ENCODE measurements around the gene APH1B. TPM values are rescaled to one million over a fixed set of nuclear protein-coding genes. Genes with fewer than 3 reads are reported as not detected.

The APH1B gene
- total and polyA plus RNA-seq, 9 of the 15 experiments (the other 6 are each of a cell fraction or from before 2014, with no cell fraction given): 5.1 to 9.7 (median 7.0) TPM

DNA sequence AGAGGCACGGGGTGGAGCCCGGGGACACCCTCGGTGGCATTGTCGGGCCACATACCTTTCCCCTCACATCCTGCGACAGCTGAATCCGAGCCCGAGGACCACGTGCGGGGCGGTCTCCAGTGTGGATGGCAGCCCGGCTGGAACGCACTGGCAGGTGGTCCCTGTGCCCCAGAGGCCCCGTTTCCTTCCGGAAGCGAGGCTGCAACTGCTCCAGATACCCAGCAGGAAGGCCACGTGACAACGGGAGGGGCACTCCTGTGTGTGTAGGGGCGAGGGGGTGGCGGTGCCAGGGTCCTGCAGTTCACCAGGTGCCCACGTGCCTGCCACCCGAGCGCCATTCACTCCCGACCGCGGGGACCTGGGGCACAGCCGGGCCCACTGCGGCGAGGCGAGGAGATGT lies 44.1 kb downstream of the APH1B start:
- Histone ChIP-seq H3K27ac (ENCODE audit: extremely low read depth, low read depth, low read length) (no peak overlapping the region), H3K4me2 (ENCODE audit: insufficient read depth, low read length) (no peak overlapping the region), H3K9ac (ENCODE audit: insufficient read depth in 1 of 2, low read depth in 2 of 2, low read length in 2 of 2) (no peak overlapping the region), H3K79me2 (ENCODE audit: control insufficient read depth, insufficient read depth, low read length) (no peaks in the 10 kb centered on the region), H4K20me1 (replicated peaks; ENCODE audit: control insufficient read depth, insufficient read depth, low read length) (no peaks in the 10 kb centered on the region), H3K36me3 (ENCODE audit: control insufficient read depth, insufficient read depth, low read length) (no peaks in the 10 kb centered on the region), H2AFZ (ENCODE audit: low read depth, low read length) (no peak overlapping the region), H3K9me3 (replicated peaks; ENCODE audit: control insufficient read depth, insufficient read depth, low read depth, low read length) (no peaks in the 10 kb centered on the region), H3K4me3 (no peak overlapping the region), H3K9me1 (ENCODE audit: control insufficient read depth, insufficient read depth, low read length) (no peaks in the 10 kb centered on the region), H3K27me3 (ENCODE audit: control insufficient read depth in 2 of 2, insufficient read depth in 2 of 2, low read length in 2 of 2) (no peaks in the 10 kb centered on the region), H3K4me1 (replicated peaks in 1 of 2; ENCODE audit: control insufficient read depth in 2 of 2, insufficient read depth in 2 of 2, low read length in 2 of 2) (peaks cover 2 to 6% of the 10 kb centered on the region in 2 experiments; a peak in 2 of 5 replicates)
- ChIA-PET POLR2A (interaction anchor here (0.8 kb wide), 1 partner anchor 412 kb away, joined by 3 read pairs; no protein-coding TSS in a partner anchor), CTCF (ENCODE audit: low intra/inter-chr PET ratio) (no interaction called here)
- BruUV-seq (replicated peaks): no TSS peak
- FAIRE-seq (no peak), DNase-seq (ENCODE audit: extremely low read depth in 1 of 4, low spot score in 3 of 4) (no peak), ATAC-seq (no peak)
- WGBS (ENCODE audit: insufficient coverage, low coverage, missing lambda C conversion rate): 68% methylated on average over 20 of the region's 29 CpGs
- intact Hi-C loops (cut with micrococcal nuclease): no loop called here
- in situ Hi-C loops (cut with MboI): no loop called here
- no peak for TF ChIP-seq RFX7 (CRISPR knock-in tag; IDR thresholded peaks at IDR 0.05)
- TF ChIP-seq MIER1 (IDR thresholded peaks at IDR 0.05; ENCODE audit: low read depth): no peak
- no peak for TF ChIP-seq PRMT5 (CRISPR knock-in tag; IDR thresholded peaks at IDR 0.05)
- TF ChIP-seq SIN3A (IDR thresholded peaks at IDR 0.05; ENCODE audit: borderline replicate concordance in 2 of 2, control insufficient read depth in 1 of 2, low read depth in 2 of 2, low read length in 2 of 2): no peak
- TF ChIP-seq MCM5 (IDR thresholded peaks at IDR 0.05; ENCODE audit: low read depth): no peak
- no peak for TF ChIP-seq ZNF311 (CRISPR knock-in tag; IDR thresholded peaks at IDR 0.05)
- TF ChIP-seq ARNT (IDR thresholded peaks at IDR 0.05): no peak
- no peak for TF ChIP-seq MAFF (IDR thresholded peaks at IDR 0.05; ENCODE audit: low read length)
- no peak for TF ChIP-seq LARP7 (IDR thresholded peaks at IDR 0.05)
- no peak for TF ChIP-seq NRF1 (conservative IDR thresholded peaks at IDR 0.05 in 1 of 2, IDR thresholded peaks at IDR 0.05 in 1 of 2)
- no peak for TF ChIP-seq TSC22D4 (tag; IDR thresholded peaks at IDR 0.05)
- no peak for TF ChIP-seq ZNF518B (CRISPR knock-in tag; IDR thresholded peaks at IDR 0.05)
- TF ChIP-seq ZFP30 (CRISPR knock-in tag; IDR thresholded peaks at IDR 0.05; ENCODE audit: borderline replicate concordance): no peak
